Head of caudate nucleus (tissue), 42 donors: ENCODE measurements around the gene KRT78.
"Not testable (repeated sequence)": the region's sequence is repeated elsewhere in the genome, so short reads cannot be mapped to it uniquely, and the experiment has no call there.

ENCODE experiments used
- DNase-seq, 42 donors: peaks; one replicate each; pipeline versions ENCODE4 v3.0.0 to v3.0.0-alpha.2; 2020 to 2021; ENCODE audit warnings: mixed read lengths in 7 of 42
- intact Hi-C: fragments of 100-400 bp; cut with DNase I; formaldehyde crosslinking; loops from one replicate; pipeline ENCODE4 v1.15.0; 2022

KRT78 gene

GRCh38 chr12:52848661-52849255 is at the start of gene KRT78:
Gene KRT78, minus strand, starts transcription at chr12:52848994. Its CDS starts 64 bp downstream, at chr12:52848930.
- intact Hi-C loops = no loop called here
- no peak for DNase-seq

- intact Hi-C loops = no loop called here
- DNase-seq = no peak
Measured at GRCh38 chr12:52896190-52897100, 47.7 kb upstream of the KRT78 start.

- DNase-seq = no peak
- intact Hi-C loops = no loop called here
Measured at GRCh38 chr12:52895726-52896189, 47.0 kb upstream of the KRT78 start.

GRCh38 chr12:52892974-52893373 is 44.2 kb upstream of the KRT78 start:
- intact Hi-C loops = no loop called here
- no peak for DNase-seq

- intact Hi-C loops = no loop called here
- no peak for DNase-seq
Measured at GRCh38 chr12:52892207-52892852, 43.5 kb upstream of the KRT78 start.

GRCh38 chr12:52891044-52891443 is 42.2 kb upstream of the KRT78 start:
- intact Hi-C loops = no loop called here
- DNase-seq = no peak

GRCh38 chr12:52890417-52890816 is 41.6 kb upstream of the KRT78 start:
- DNase-seq = no peak
- intact Hi-C loops = no loop called here

GRCh38 chr12:52884526-52885293 is 35.9 kb upstream of the KRT78 start:
- intact Hi-C loops = loop anchor here (5.0 kb wide), 1 partner anchor 93 kb away; no protein-coding TSS in a partner anchor
- peak; percentile 44 to 91 (median 80) for DNase-seq

GRCh38 chr12:52880499-52880898 is 31.7 kb upstream of the KRT78 start:
- intact Hi-C loops, DNase-seq: not testable (repeated sequence)

GRCh38 chr12:52879394-52880351 is 30.9 kb upstream of the KRT78 start:
- intact Hi-C loops = no loop called here
- peak; percentile 59 to 93 (median 82) for DNase-seq

- no peak for DNase-seq
- intact Hi-C loops = no loop called here
Measured at GRCh38 chr12:52878507-52879393, 30.0 kb upstream of the KRT78 start.

- intact Hi-C loops = no loop called here
- DNase-seq = no peak
Measured at GRCh38 chr12:52877242-52877641, 28.4 kb upstream of the KRT78 start.

- intact Hi-C loops = no loop called here
- DNase-seq = peak in 3 of 42 donors; percentile 6 to 45 (median 24)
Measured at GRCh38 chr12:52876372-52876771, 27.6 kb upstream of the KRT78 start.

GRCh38 chr12:52874573-52875435 is 26.0 kb upstream of the KRT78 start:
- intact Hi-C loops = loop anchor here (5.0 kb wide), 2 partner anchors 293 to 718 kb away; no protein-coding TSS in a partner anchor
- no peak for DNase-seq

- intact Hi-C loops = loop anchor here (5.0 kb wide), 2 partner anchors 292 to 717 kb away; no protein-coding TSS in a partner anchor
- peak in 28 of 42 donors; percentile 12 to 83 (median 32) for DNase-seq
Measured at GRCh38 chr12:52873832-52874572, 25.2 kb upstream of the KRT78 start.
